ENCODE results near the gene SBSN.

- no peak for TF ChIP-seq GATA3 (IDR thresholded peaks at IDR 0.05; ENCODE audit: borderline replicate concordance)
- TF ChIP-seq CTCF (IDR thresholded peaks at IDR 0.05) = no peak
- TF ChIP-seq RFX5 (IDR thresholded peaks at IDR 0.05) = no peak
- TF ChIP-seq, protein P1, sequence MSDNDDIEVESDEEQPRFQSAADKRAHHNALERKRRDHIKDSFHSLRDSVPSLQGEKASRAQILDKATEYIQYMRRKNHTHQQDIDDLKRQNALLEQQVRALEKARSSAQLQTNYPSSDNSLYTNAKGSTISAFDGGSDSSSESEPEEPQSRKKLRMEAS (IDR thresholded peaks at IDR 0.05) = no peak
- no peak for TF ChIP-seq REST (IDR thresholded peaks at IDR 0.05)
- no peak for TF ChIP-seq RNF2 (IDR thresholded peaks at IDR 0.05; ENCODE audit: borderline replicate concordance, low read depth)
- no peak for TF ChIP-seq RAD21 (conservative IDR thresholded peaks at IDR 0.05 in 1 of 2, IDR thresholded peaks at IDR 0.05 in 1 of 2)
- no peak for TF ChIP-seq EP300 (IDR thresholded peaks at IDR 0.05)
- TF ChIP-seq POLR2A (IDR thresholded peaks at IDR 0.05; ENCODE audit: low read length) = no peak
- no peak for TF ChIP-seq CHD2 (IDR thresholded peaks at IDR 0.05; ENCODE audit: low read length, partially characterized antibody)
- no peak for TF ChIP-seq CEBPB (IDR thresholded peaks at IDR 0.05)
- TF ChIP-seq RCOR1 (IDR thresholded peaks at IDR 0.05; ENCODE audit: low read depth, low read length) = no peak
- TF ChIP-seq, protein P2, sequence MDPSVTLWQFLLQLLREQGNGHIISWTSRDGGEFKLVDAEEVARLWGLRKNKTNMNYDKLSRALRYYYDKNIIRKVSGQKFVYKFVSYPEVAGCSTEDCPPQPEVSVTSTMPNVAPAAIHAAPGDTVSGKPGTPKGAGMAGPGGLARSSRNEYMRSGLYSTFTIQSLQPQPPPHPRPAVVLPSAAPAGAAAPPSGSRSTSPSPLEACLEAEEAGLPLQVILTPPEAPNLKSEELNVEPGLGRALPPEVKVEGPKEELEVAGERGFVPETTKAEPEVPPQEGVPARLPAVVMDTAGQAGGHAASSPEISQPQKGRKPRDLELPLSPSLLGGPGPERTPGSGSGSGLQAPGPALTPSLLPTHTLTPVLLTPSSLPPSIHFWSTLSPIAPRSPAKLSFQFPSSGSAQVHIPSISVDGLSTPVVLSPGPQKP (IDR thresholded peaks at IDR 0.05; ENCODE audit: low read depth, low read length) = no peak
- TF ChIP-seq CBX8 (IDR thresholded peaks at IDR 0.05) = no peak
Observed at GRCh38 chr19:35544110-35544802, 16.1 kb upstream of the SBSN start.

Data from A549 (cell line).